ENCODE results near the gene IL1R2. TPM values are rescaled to one million over a fixed set of nuclear protein-coding genes. Genes with fewer than 3 reads are reported as not detected.
A peak's percentile ranks its signal among the peaks of the same experiment; 100 is the strongest.

IL1R2 gene
- total and polyA plus RNA-seq, 2 of the 13 experiments (the other 11 are each of a cell fraction or from before 2014, with no cell fraction given), result 3.6 to 7.3 TPM

DNA sequence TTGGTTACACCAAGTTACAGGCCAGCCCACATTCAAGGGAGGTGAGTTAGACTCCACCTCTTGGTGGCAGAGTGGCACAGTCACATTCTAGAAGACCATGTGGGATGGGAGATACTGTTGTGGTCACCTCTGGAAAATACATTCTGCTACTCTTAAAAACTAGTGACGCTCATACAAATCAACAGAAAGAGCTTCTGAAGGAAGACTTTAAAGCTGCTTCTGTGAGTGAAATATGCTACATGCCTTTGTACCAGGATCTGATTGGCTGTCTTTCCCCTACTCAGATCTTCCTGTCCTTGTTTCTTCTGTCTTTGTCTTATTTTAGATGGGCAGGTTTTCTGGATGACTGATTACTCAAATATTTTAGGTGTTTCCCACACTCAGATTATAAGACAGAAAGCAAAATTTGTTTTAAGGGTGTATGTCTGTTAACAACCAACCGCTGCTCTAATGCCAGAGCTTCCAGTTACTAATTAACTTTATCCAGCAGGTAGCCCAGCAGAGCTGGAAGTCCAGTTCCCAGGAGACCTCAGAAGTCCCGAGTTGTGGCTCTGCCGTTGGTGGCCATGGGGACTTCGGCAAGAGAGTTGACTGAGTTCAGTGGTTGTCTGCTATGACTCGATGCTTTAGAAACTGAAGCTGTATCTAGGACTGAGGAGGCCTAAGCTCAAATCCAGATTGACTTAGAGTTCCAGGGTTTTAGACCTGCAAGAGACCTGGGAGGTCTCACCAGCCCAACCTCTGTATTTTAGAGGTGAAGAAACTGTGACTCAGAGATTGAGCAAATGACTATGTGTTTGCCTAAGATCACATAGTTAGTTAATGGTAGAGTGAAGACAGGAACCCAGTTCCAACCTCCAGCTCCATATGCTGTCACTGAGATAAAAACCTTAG is 7.4 kb downstream of the IL1R2 start (continued):
- TF ChIP-seq, protein P1, sequence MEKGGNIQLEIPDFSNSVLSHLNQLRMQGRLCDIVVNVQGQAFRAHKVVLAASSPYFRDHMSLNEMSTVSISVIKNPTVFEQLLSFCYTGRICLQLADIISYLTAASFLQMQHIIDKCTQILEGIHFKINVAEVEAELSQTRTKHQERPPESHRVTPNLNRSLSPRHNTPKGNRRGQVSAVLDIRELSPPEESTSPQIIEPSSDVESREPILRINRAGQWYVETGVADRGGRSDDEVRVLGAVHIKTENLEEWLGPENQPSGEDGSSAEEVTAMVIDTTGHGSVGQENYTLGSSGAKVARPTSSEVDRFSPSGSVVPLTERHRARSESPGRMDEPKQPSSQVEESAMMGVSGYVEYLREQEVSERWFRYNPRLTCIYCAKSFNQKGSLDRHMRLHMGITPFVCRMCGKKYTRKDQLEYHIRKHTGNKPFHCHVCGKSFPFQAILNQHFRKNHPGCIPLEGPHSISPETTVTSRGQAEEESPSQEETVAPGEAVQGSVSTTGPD (CRISPR knock-in tag; IDR thresholded peaks at IDR 0.05), result peak; percentile 65; the same call in 1 of the 2 replicates
- TF ChIP-seq NFE2 (CRISPR knock-in tag; IDR thresholded peaks at IDR 0.05) (no peak), PHF20 (CRISPR knock-in tag; IDR thresholded peaks at IDR 0.05) (no peak), ZNF24 (IDR thresholded peaks at IDR 0.05) (no peak), TBL1XR1 (IDR thresholded peaks at IDR 0.05; ENCODE audit: borderline replicate concordance, low read length, partially characterized antibody) (no peak), SOX13 (IDR thresholded peaks at IDR 0.05) (no peak), SOX13 (CRISPR knock-in tag; conservative IDR thresholded peaks at IDR 0.05 in 1 of 2, IDR thresholded peaks at IDR 0.05 in 1 of 2) (peak in 1 of 2 experiments; percentile 31; a peak in 2 of 4 replicates), ZFP37 (CRISPR knock-in tag; IDR thresholded peaks at IDR 0.05; ENCODE audit: borderline replicate concordance) (no peak), ZNF484 (CRISPR knock-in tag; IDR thresholded peaks at IDR 0.05; ENCODE audit: borderline replicate concordance, low read depth) (no peak), ISL2 (CRISPR knock-in tag; IDR thresholded peaks at IDR 0.05) (no peak), ZNF558 (CRISPR knock-in tag; IDR thresholded peaks at IDR 0.05; ENCODE audit: borderline replicate concordance) (no peak), ZSCAN22 (CRISPR knock-in tag; IDR thresholded peaks at IDR 0.05) (no peak), ATF7-NPFF (CRISPR knock-in tag; IDR thresholded peaks at IDR 0.05; ENCODE audit: low read depth) (no peak), ZSCAN20 (CRISPR knock-in tag; IDR thresholded peaks at IDR 0.05; ENCODE audit: borderline replicate concordance) (0 out of 2 replicates have a peak, but pooled peaks have one; percentile 19), ZNF747 (CRISPR knock-in tag; IDR thresholded peaks at IDR 0.05; ENCODE audit: borderline replicate concordance) (peak; percentile 55; the same call in 1 of the 2 replicates), SP140L (CRISPR knock-in tag; IDR thresholded peaks at IDR 0.05; ENCODE audit: borderline replicate concordance) (no peak), RBAK (CRISPR knock-in tag; IDR thresholded peaks at IDR 0.05) (no peak), ZNF766 (CRISPR knock-in tag; IDR thresholded peaks at IDR 0.05; ENCODE audit: borderline replicate concordance) (0 out of 2 replicates have a peak, but pooled peaks have one; percentile 17)
- TF ChIP-seq, protein P2, sequence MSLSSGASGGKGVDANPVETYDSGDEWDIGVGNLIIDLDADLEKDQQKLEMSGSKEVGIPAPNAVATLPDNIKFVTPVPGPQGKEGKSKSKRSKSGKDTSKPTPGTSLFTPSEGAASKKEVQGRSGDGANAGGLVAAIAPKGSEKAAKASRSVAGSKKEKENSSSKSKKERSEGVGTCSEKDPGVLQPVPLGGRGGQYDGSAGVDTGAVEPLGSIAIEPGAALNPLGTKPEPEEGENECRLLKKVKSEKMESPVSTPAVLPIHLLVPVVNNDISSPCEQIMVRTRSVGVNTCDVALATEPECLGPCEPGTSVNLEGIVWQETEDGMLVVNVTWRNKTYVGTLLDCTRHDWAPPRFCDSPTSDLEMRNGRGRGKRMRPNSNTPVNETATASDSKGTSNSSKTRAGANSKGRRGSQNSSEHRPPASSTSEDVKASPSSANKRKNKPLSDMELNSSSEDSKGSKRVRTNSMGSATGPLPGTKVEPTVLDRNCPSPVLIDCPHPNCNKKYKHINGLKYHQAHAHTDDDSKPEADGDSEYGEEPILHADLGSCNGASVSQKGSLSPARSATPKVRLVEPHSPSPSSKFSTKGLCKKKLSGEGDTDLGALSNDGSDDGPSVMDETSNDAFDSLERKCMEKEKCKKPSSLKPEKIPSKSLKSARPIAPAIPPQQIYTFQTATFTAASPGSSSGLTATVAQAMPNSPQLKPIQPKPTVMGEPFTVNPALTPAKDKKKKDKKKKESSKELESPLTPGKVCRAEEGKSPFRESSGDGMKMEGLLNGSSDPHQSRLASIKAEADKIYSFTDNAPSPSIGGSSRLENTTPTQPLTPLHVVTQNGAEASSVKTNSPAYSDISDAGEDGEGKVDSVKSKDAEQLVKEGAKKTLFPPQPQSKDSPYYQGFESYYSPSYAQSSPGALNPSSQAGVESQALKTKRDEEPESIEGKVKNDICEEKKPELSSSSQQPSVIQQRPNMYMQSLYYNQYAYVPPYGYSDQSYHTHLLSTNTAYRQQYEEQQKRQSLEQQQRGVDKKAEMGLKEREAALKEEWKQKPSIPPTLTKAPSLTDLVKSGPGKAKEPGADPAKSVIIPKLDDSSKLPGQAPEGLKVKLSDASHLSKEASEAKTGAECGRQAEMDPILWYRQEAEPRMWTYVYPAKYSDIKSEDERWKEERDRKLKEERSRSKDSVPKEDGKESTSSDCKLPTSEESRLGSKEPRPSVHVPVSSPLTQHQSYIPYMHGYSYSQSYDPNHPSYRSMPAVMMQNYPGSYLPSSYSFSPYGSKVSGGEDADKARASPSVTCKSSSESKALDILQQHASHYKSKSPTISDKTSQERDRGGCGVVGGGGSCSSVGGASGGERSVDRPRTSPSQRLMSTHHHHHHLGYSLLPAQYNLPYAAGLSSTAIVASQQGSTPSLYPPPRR (CRISPR knock-in tag; IDR thresholded peaks at IDR 0.05; ENCODE audit: borderline replicate concordance), result 0 out of 2 replicates have a peak, but pooled peaks have one; percentile 30
- TF ChIP-seq, protein P3, sequence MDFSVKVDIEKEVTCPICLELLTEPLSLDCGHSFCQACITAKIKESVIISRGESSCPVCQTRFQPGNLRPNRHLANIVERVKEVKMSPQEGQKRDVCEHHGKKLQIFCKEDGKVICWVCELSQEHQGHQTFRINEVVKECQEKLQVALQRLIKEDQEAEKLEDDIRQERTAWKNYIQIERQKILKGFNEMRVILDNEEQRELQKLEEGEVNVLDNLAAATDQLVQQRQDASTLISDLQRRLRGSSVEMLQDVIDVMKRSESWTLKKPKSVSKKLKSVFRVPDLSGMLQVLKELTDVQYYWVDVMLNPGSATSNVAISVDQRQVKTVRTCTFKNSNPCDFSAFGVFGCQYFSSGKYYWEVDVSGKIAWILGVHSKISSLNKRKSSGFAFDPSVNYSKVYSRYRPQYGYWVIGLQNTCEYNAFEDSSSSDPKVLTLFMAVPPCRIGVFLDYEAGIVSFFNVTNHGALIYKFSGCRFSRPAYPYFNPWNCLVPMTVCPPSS (IDR thresholded peaks at IDR 0.05), result no peak
- TF ChIP-seq, protein P4, sequence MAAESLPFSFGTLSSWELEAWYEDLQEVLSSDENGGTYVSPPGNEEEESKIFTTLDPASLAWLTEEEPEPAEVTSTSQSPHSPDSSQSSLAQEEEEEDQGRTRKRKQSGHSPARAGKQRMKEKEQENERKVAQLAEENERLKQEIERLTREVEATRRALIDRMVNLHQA (CRISPR knock-in tag; IDR thresholded peaks at IDR 0.05), result no peak
